Astrocyte (in vitro differentiated cells and primary cell): ENCODE results near the gene TCF7.

ENCODE experiments used
- CTCF ChIP-seq: IDR thresholded peaks from 2 replicates; pipeline ENCODE4 v1.5.1; 2011; ENCODE audit warnings: low read depth, mild to moderate bottlenecking, inconsistent platforms, low read length, moderate library complexity; ENCODE audit not compliant: insufficient read depth
- EZH2 ChIP-seq: IDR thresholded peaks from 2 replicates; pipeline ENCODE4 v1.6.1; 2012; ENCODE audit warnings: mild to moderate bottlenecking, low read length, inconsistent platforms; ENCODE audit not compliant: insufficient read depth

- TF ChIP-seq CTCF (no peak), EZH2 (no peak)
Observed at GRCh38 chr5:134079748-134080581, 34.5 kb upstream of the TCF7 start.
